Forelimb muscle (tissue), 1 donor: ENCODE measurements around the gene ZNF770. TPM values are rescaled to one million over a fixed set of nuclear protein-coding genes. Genes with fewer than 3 reads are reported as not detected.

Experiments
- DNase-seq: peaks from one replicate; pipeline ENCODE4 v3.0.0-alpha.2; 2013; ENCODE audit warnings: low read depth
- polyA plus RNA-seq: library from polyadenylated mRNA; unstranded; fragments of 120-200 nt; gene quantifications from one replicate; pipeline ENCODE4 v1.2.1, GENCODE V29; 2013; ENCODE audit not compliant: insufficient read length

ZNF770 gene, protein sequence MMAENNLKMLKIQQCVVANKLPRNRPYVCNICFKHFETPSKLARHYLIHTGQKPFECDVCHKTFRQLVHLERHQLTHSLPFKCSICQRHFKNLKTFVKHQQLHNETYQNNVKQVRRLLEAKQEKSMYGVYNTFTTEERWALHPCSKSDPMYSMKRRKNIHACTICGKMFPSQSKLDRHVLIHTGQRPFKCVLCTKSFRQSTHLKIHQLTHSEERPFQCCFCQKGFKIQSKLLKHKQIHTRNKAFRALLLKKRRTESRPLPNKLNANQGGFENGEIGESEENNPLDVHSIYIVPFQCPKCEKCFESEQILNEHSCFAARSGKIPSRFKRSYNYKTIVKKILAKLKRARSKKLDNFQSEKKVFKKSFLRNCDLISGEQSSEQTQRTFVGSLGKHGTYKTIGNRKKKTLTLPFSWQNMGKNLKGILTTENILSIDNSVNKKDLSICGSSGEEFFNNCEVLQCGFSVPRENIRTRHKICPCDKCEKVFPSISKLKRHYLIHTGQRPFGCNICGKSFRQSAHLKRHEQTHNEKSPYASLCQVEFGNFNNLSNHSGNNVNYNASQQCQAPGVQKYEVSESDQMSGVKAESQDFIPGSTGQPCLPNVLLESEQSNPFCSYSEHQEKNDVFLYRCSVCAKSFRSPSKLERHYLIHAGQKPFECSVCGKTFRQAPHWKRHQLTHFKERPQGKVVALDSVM
- polyA plus RNA-seq: 22.6 TPM

- peak; percentile 66 for DNase-seq
Observed at GRCh38 chr15:34988027-34988902, at the start of gene ZNF770. Gene ZNF770 (minus strand): TSS chr15:34988287. CDS start chr15:34983434, 4,853 bp downstream.

DNA sequence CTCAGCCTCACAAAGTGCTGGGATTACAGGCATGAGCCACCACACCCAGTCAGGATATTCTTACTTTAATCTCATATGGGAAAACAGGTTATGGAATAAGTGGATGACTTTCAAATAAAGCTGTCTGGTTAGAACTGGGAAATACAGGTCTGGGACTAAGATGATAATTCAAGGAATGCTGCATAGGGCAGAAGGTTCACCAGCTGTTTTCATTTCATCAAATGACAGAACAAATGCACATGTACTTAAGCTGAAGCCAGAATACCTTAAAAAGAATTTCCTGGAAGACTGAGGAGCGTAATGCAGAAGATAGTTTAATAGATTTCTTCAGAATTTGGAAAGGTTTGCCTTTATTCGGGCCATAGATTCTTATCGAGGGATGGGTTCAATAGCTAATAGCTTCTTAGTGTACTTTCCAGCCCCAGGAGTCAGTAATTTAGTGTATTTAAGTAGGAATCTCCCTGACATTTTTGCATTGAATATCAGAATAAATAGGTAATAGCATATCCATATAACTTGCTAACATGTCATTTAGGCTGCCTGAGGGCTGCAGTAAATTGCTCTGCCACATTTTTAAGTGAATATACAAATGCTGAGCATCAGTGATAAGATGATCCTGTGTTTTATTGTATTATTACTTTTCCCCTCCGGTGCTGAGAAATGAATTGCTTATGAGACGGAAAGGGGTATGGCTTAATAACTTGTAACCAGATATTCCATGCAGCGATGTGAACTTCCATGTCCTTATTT, 40.3 kb upstream of the ZNF770 start:
- no peak for DNase-seq

DNA sequence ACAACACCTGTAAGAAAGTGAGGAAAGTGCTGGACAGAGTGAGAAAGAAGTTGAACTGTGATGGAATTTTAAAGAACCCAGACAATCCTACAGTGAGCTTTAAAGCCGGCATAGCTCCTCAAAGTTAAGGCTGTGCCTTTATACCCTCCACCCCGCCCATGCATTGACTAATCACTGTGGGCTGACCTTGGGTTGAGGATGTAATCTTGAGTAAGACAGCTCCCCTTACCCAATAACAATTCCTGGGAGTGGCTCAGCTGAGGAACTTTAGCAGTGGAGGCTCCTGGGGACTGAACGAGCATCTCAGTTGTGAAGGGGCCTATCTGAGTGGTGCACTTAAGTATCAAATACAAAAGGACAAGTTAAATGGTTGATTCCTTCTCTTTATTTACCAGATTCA, 35.7 kb upstream of the ZNF770 start:
- DNase-seq: no peak

DNA sequence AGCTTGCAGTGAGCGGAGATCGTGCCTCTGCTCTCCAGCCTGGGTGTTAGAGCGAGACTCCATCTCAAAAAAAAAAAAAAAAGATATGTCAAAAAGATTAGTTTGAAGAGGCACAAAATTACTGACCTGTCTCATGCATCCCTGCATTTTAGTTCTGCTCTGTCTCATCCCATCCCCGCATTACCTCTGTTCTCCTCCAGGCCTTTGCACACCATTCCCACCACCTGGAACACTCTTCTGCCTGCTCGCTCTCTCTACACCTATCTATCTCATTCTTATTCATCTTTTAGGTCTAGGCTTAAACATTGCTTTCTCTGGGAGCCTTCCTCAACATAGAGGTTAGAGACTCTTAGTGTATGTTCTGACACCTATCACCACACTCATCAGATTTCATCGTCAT, 32.9 kb upstream of the ZNF770 start:
- no peak for DNase-seq

GRCh38 chr15:35019404-35020327, 31.6 kb upstream of the ZNF770 start:
- DNase-seq: no peak

DNA sequence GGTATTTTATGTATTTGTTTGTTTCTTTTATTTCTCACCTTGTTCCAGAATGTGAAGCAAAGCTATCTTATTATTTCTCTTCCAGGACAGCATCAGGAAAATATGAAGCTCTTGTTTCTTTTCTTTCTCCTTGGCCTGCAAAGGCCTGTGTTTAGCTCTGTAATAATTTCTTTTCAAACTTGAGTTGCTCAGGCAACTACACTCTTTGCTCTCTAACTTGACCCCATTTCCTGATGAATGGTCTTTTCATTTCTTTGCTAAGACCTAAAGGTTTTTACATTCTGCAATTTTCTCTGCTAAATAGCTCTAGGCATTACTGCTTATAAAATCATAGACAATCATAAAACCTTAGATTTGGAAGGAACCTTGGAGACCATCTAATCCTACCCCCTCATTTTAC, 26.2 kb upstream of the ZNF770 start:
- DNase-seq: no peak

GRCh38 chr15:35013370-35013769, 25.3 kb upstream of the ZNF770 start:
- DNase-seq: no peak

DNA sequence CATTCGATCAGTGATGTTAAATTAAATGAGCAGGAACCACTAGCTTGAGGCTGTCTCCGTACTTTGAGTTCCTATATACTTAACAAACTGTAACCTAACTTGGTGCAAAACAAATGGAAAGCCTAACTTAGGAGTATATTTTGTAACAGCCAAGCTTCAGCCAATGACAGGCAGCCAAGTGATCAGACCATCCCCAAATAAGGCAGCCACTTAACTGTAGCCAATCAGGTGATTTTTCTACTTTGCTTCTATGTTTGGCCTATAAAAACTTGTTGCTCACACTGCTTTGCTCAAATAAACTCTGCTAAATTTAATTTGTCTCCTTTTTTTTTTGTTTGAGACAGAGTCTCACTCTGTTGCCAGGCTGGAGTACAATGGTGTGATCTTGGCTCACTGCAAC, 19.3 kb upstream of the ZNF770 start:
- DNase-seq: no peak

GRCh38 chr15:35005933-35006332, 17.8 kb upstream of the ZNF770 start:
- DNase-seq: no peak

DNA sequence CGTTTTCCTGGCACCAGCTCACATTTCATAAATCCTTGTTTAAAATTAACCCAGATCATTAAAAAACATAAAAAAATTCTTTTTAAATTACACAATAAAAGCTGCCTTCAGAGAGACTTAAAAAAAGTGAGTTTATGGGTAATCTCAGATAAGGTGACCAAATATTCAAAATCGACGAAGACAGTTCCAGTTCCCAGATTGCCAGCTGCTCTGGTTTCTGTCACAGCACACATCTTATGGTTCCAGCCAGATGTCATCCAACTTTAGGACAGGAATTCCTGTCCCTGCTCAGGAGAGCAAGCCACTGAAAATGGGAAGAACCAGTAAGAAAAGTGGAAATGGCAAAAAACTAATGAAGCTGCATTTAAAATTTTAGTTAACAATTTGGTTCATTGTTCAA, 15.8 kb upstream of the ZNF770 start:
- DNase-seq: no peak

DNA sequence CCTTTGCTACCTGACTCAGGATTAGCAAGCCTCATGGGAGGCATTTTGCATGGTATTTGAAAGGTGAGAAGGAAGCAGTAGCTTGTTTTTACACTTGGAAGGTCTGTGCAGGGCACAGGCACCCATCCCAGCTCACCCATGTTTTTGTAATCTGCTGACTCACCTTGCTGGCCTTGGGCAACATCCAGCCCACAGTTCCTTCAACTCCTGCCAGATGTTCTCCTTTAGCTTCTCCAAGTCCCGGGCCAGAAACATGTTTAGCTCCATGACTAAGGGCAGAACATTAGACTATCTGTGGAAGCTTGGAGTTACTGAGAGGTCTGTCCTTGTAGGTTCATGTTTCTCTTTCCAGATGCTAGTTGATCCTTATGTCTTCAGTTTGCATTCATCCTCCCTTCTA, 12.4 kb upstream of the ZNF770 start:
- DNase-seq: no peak

- no peak for DNase-seq
Observed at GRCh38 chr15:34999906-35000305, 11.8 kb upstream of the ZNF770 start.

GRCh38 chr15:34994925-34995324, 6.8 kb upstream of the ZNF770 start:
- no peak for DNase-seq

DNA sequence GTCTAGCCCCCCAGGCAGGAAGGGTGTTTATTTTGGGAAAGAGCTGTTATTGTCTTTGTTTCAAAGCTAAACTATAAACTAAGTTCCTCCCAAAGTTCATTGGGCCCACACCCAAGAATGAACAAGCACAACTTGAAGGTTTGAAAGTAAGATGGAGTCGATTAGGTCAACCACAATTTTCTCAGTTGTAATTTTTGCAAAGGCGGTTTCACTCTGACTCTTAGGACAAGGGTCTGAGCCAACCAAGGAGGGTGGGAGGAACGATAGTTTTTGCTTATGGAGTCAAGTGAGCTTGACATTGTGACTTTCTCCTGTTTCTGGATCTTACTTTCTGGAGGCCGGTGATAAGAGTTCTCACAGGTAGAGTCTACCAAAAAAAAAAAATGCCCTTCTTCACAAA, 5.8 kb upstream of the ZNF770 start:
- no peak for DNase-seq

- no peak for DNase-seq
Observed at GRCh38 chr15:34993412-34993811, 5.3 kb upstream of the ZNF770 start.

GRCh38 chr15:34987609-34988026, 469 bp downstream of the ZNF770 start:
- no peak for DNase-seq

- DNase-seq: no peak
Observed at GRCh38 chr15:34986771-34987480, 1.2 kb downstream of the ZNF770 start.

GRCh38 chr15:34986326-34986725, 1.8 kb downstream of the ZNF770 start:
- no peak for DNase-seq

- DNase-seq: no peak
Observed at GRCh38 chr15:34984889-34985630, 3.0 kb downstream of the ZNF770 start.
